ENCODE data around the gene MAP3K4. TPM values are rescaled to one million over a fixed set of nuclear protein-coding genes. Genes with fewer than 3 reads are reported as not detected.

MAP3K4 gene
- polyA plus RNA-seq, 1 donor from 2014 or later: 31.0 TPM

GRCh38 chr6:161027385-161027784 lies 35.8 kb downstream of the MAP3K4 start:
- Histone ChIP-seq H3F3A (ENCODE audit: insufficient read depth, low read length, poor library complexity, severe bottlenecking) (no peaks in the 10 kb centered on the region), H3K27me3 (ENCODE audit: insufficient read depth, low read depth, low read length) (no peaks in the 10 kb centered on the region), H3K9me3 (ENCODE audit: low read length) (no peaks in the 10 kb centered on the region), H2AFZ (ENCODE audit: low read depth, low read length) (no peak overlapping the region), H3K27ac (ENCODE audit: low read length) (no peak overlapping the region), H4K20me1 (ENCODE audit: insufficient read depth) (no peaks in the 10 kb centered on the region), H3K9me2 (ENCODE audit: insufficient read depth, low read length) (no peaks in the 10 kb centered on the region), H3K36me3 (ENCODE audit: insufficient read depth, low read length) (no peaks in the 10 kb centered on the region), H3K4me2 (ENCODE audit: low read length) (no peak overlapping the region), H3K79me2 (replicated peaks; ENCODE audit: insufficient read depth, low read length) (peaks cover 7% of the 10 kb centered on the region), H3K9ac (ENCODE audit: low read length) (no peak overlapping the region), H3K4me3 (ENCODE audit: low read length) (no peak overlapping the region)
- TF ChIP-seq MXI1 (conservative IDR thresholded peaks at IDR 0.05; ENCODE audit: poor library complexity, severe bottlenecking): no peak
- no peak for TF ChIP-seq REST (IDR thresholded peaks at IDR 0.05; ENCODE audit: borderline replicate concordance)
- TF ChIP-seq CTCF (IDR thresholded peaks at IDR 0.05; ENCODE audit: poor library complexity, severe bottlenecking): no peak
- TF ChIP-seq POLR2AphosphoS5 (IDR thresholded peaks at IDR 0.05): no peak
- no peak for TF ChIP-seq SMC3 (conservative IDR thresholded peaks at IDR 0.05; ENCODE audit: poor library complexity)
- TF ChIP-seq TAF1 (IDR thresholded peaks at IDR 0.05; ENCODE audit: low read depth): no peak
- no peak for TF ChIP-seq EP300 (conservative IDR thresholded peaks at IDR 0.05; ENCODE audit: poor library complexity, severe bottlenecking)
- TF ChIP-seq RAD21 (conservative IDR thresholded peaks at IDR 0.05): no peak

DNA sequence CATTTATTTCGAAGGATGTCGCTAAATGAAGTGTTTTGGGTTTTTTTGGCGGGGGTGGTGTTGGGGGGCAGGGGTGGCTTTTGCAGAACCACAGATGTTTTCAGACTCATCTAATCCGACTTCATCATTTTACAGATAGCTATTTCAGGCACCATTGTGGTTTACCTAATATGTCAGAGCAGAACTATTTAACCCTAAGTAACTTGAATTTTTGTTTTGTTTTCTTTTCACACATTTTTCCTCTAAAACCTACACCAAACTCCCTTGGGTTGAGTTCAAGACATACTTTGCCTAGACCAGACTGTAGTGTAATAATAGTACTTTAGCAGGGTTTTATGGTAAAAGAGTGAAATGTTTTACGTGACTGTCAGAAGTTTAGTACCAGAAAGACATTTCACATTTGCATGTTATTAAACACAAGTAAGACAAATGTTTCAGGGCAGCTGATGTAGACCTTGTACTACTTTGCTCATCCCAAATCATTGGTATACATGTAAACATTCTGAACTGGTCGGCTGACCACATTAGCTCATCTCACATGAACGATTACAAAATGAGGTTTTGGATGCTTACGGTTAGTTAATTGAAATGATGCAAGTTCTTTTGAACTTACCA lies 37.7 kb downstream of the MAP3K4 start:
- Histone ChIP-seq H3K27me3 (ENCODE audit: insufficient read depth, low read depth, low read length) (no peaks in the 10 kb centered on the region), H3K79me2 (replicated peaks; ENCODE audit: insufficient read depth, low read length) (peaks cover 9% of the 10 kb centered on the region), H3F3A (ENCODE audit: insufficient read depth, low read length, poor library complexity, severe bottlenecking) (no peaks in the 10 kb centered on the region), H3K36me3 (ENCODE audit: insufficient read depth, low read length) (no peaks in the 10 kb centered on the region), H2AFZ (ENCODE audit: low read depth, low read length) (no peak overlapping the region), H3K9me2 (ENCODE audit: insufficient read depth, low read length) (no peaks in the 10 kb centered on the region), H3K9me3 (ENCODE audit: low read length) (no peaks in the 10 kb centered on the region), H3K27ac (ENCODE audit: low read length) (no peak overlapping the region), H3K9ac (ENCODE audit: low read length) (no peak overlapping the region), H3K4me2 (ENCODE audit: low read length) (no peak overlapping the region), H4K20me1 (ENCODE audit: insufficient read depth) (no peaks in the 10 kb centered on the region), H3K4me3 (ENCODE audit: low read length) (no peak overlapping the region)
- TF ChIP-seq REST (IDR thresholded peaks at IDR 0.05; ENCODE audit: borderline replicate concordance): no peak
- TF ChIP-seq RAD21 (conservative IDR thresholded peaks at IDR 0.05): no peak
- TF ChIP-seq TAF1 (IDR thresholded peaks at IDR 0.05; ENCODE audit: low read depth): no peak
- no peak for TF ChIP-seq EZH2 (IDR thresholded peaks at IDR 0.05; ENCODE audit: borderline replicate concordance, insufficient read depth, low read length, poor library complexity, severe bottlenecking)
- TF ChIP-seq CTCF (IDR thresholded peaks at IDR 0.05; ENCODE audit: poor library complexity, severe bottlenecking): no peak
- no peak for TF ChIP-seq POLR2AphosphoS5 (IDR thresholded peaks at IDR 0.05)
- TF ChIP-seq EP300 (conservative IDR thresholded peaks at IDR 0.05; ENCODE audit: poor library complexity, severe bottlenecking): no peak
- no peak for TF ChIP-seq SMC3 (conservative IDR thresholded peaks at IDR 0.05; ENCODE audit: poor library complexity)
- TF ChIP-seq MXI1 (conservative IDR thresholded peaks at IDR 0.05; ENCODE audit: poor library complexity, severe bottlenecking): no peak
